ENCODE measurements around the gene ELK4.

DNA sequence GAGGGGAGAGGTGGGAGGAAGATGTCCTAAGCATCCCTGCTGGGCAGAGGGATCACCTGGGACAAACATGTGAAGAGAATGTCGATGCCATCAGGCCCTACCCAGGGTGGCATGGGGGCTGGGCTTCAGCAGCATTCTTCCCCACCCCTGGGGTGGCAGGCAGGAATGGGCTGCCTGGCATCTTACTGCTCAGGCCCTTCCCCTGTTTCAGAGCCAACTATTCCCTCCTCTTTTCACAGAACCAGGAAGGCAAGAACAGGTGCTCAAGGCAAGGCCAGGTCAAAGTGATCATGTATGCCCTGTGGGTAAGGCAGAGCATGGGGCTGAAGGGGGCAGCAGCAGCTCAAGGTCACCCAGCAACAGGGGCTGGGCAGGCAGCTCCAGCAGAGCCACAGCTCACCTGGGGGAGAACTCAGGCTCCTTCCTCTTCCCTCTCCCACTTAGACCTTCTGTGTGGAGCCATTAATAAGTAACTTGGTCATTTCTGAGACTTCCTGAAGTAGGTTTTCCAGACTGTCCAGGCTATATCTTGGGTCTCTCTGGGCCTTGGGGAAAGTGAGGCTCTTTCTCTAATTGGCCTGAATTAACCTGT, 56.4 kb downstream of the ELK4 start:
- TF ChIP-seq, protein P1, sequence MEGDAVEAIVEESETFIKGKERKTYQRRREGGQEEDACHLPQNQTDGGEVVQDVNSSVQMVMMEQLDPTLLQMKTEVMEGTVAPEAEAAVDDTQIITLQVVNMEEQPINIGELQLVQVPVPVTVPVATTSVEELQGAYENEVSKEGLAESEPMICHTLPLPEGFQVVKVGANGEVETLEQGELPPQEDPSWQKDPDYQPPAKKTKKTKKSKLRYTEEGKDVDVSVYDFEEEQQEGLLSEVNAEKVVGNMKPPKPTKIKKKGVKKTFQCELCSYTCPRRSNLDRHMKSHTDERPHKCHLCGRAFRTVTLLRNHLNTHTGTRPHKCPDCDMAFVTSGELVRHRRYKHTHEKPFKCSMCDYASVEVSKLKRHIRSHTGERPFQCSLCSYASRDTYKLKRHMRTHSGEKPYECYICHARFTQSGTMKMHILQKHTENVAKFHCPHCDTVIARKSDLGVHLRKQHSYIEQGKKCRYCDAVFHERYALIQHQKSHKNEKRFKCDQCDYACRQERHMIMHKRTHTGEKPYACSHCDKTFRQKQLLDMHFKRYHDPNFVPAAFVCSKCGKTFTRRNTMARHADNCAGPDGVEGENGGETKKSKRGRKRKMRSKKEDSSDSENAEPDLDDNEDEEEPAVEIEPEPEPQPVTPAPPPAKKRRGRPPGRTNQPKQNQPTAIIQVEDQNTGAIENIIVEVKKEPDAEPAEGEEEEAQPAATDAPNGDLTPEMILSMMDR (conservative IDR thresholded peaks at IDR 0.05; ENCODE audit: low read length) = peak; percentile 18; the same call in 1 of the 2 replicates
- TF ChIP-seq EZH2phosphoT487 (IDR thresholded peaks at IDR 0.05; ENCODE audit: borderline replicate concordance) = no peak
